ENCODE results near the gene ADAM23. TPM values are rescaled to one million over a fixed set of nuclear protein-coding genes. Genes with fewer than 3 reads are reported as not detected.

Gene ADAM23
- polyA plus RNA-seq, 2 of the 4 experiments (the other 2 are of a cell fraction) = 6.1 to 7.8 TPM

GRCh38 chr2:206424134-206424533 is 19.2 kb upstream of the ADAM23 start:
- ATAC-seq = no peak
- DNase-seq (ENCODE audit: low read depth in 1 of 2, low spot score in 1 of 2) = no peak
- ChIA-PET CTCF (interaction anchor here (1.1 kb wide), 1 partner anchor 32 kb away, joined by 3 read pairs; no protein-coding TSS in a partner anchor), POLR2A (no interaction called here)
- no peaks in the 10 kb centered on the region for H3K4me1 ChIP-seq
- H3K4me3 ChIP-seq = no peak overlapping the region
- 49% methylated on average over 3 of the region's 3 CpGs for WGBS (ENCODE audit: missing lambda C conversion rate)
- H3K9me3 ChIP-seq = no peaks in the 10 kb centered on the region
- no peak overlapping the region for H3K27ac ChIP-seq
- TF ChIP-seq GATA3 (IDR thresholded peaks at IDR 0.05; ENCODE audit: borderline replicate concordance) (no peak), ZNF302 (CRISPR knock-in tag; IDR thresholded peaks at IDR 0.05) (no peak)
- no peak for FAIRE-seq
- no peak overlapping the region for H3K4me2 ChIP-seq

GRCh38 chr2:206428783-206429182 is 14.5 kb upstream of the ADAM23 start:
- H3K4me1 ChIP-seq = no peaks in the 10 kb centered on the region
- POLR2A ChIA-PET = no interaction called here
- no peak overlapping the region for H3K4me2 ChIP-seq
- no peak overlapping the region for H3K27ac ChIP-seq
- CTCF ChIA-PET = no interaction called here
- H3K4me3 ChIP-seq = no peak overlapping the region
- WGBS (ENCODE audit: missing lambda C conversion rate) = 69% methylated on average over 3 of the region's 3 CpGs
- ATAC-seq (no peak), DNase-seq (ENCODE audit: low read depth in 1 of 2, low spot score in 1 of 2) (no peak), FAIRE-seq (no peak)
- TF ChIP-seq RNF2 (IDR thresholded peaks at IDR 0.05; ENCODE audit: borderline replicate concordance, low read depth) (no peak), PBX3 (IDR thresholded peaks at IDR 0.05) (no peak), HMGXB4 (CRISPR knock-in tag; IDR thresholded peaks at IDR 0.05; ENCODE audit: borderline replicate concordance) (no peak), CEBPB (IDR thresholded peaks at IDR 0.05) (no peak), NR3C1 (IDR thresholded peaks at IDR 0.05) (no peak)
- H3K9me3 ChIP-seq = no peaks in the 10 kb centered on the region

GRCh38 chr2:206430452-206430851 is 12.9 kb upstream of the ADAM23 start:
- Histone ChIP-seq H3K27ac (no peak overlapping the region), H3K4me2 (no peak overlapping the region), H3K4me3 (no peak overlapping the region), H3K4me1 (no peaks in the 10 kb centered on the region), H3K9me3 (no peaks in the 10 kb centered on the region)
- WGBS (ENCODE audit: missing lambda C conversion rate) = 42% methylated on average over 2 of the region's 2 CpGs
- ATAC-seq (no peak), DNase-seq (ENCODE audit: low read depth in 1 of 2, low spot score in 1 of 2) (no peak), FAIRE-seq (no peak)
- ChIA-PET POLR2A (no interaction called here), CTCF (no interaction called here)
- TF ChIP-seq KDM5A (IDR thresholded peaks at IDR 0.05) = no peak
- peak; percentile 45 for TF ChIP-seq MAFK (IDR thresholded peaks at IDR 0.05; ENCODE audit: partially characterized antibody)

DNA sequence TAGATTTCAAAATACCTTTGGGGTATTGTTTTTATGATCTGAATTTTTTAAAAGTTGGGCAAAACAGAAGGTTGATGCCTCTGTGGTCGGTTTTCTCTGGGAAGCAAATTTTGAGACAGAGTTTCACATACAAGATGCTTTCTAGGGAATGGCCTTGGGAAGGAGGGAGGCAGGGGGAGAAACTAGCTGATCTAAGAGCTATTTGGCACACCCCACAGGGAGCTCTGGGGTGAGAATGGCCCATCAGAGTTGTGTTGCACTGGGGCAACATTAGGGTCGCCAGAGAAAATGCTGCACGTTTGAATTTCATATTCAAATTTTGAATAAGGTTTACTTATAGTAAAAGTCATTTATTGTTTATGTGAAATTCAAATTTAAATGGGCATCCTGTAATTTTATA is 11.9 kb upstream of the ADAM23 start:
- H3K9me3 ChIP-seq = no peaks in the 10 kb centered on the region
- FAIRE-seq (no peak), ATAC-seq (no peak), DNase-seq (ENCODE audit: low read depth in 1 of 2, low spot score in 1 of 2) (no peak)
- WGBS (ENCODE audit: missing lambda C conversion rate) = 17% methylated on average over 3 of the region's 3 CpGs
- no peak overlapping the region for H3K4me3 ChIP-seq
- no peaks in the 10 kb centered on the region for H3K4me1 ChIP-seq
- H3K4me2 ChIP-seq = no peak overlapping the region
- no peak overlapping the region for H3K27ac ChIP-seq
- CTCF ChIA-PET = no interaction called here
- TF ChIP-seq BCL3 (IDR thresholded peaks at IDR 0.05) (no peak), RARB (CRISPR knock-in tag; IDR thresholded peaks at IDR 0.05) (no peak), CBX2 (IDR thresholded peaks at IDR 0.05; ENCODE audit: borderline replicate concordance, low read depth) (no peak), POLR2AphosphoS2 (conservative IDR thresholded peaks at IDR 0.05; ENCODE audit: low read length) (no peak), HOXB13 (CRISPR knock-in tag; IDR thresholded peaks at IDR 0.05; ENCODE audit: low read depth) (no peak), SREBF2 (IDR thresholded peaks at IDR 0.05) (no peak), ZFP36 (IDR thresholded peaks at IDR 0.05; ENCODE audit: borderline replicate concordance, partially characterized antibody) (no peak), ESRRA (IDR thresholded peaks at IDR 0.05; ENCODE audit: borderline replicate concordance, low read length) (no peak), CTCF (IDR thresholded peaks at IDR 0.05) (no peak), CHD4 (IDR thresholded peaks at IDR 0.05; ENCODE audit: borderline replicate concordance) (no peak)
- POLR2A ChIA-PET = no interaction called here

Data from A549 (cell line).